K562 (cell line): ENCODE results near the gene STX2. TPM values are rescaled to one million over a fixed set of nuclear protein-coding genes. Genes with fewer than 3 reads are reported as not detected.

ENCODE experiments used
- ARHGAP35 ChIP-seq: fragments of 450-650 bp; IDR thresholded peaks from 2 replicates; pipeline ENCODE4 v1.6.1; 2018; ENCODE audit not compliant: partially characterized antibody
- BRCA1 ChIP-seq, 2 experiments: fragments of 450-650 bp in 1 of 2; sonication (generic) in 1 of 2; formaldehyde crosslinking in 1 of 2; IDR thresholded peaks; 2 replicates each; pipeline versions ENCODE4 v1.5.0 to v1.6.1; 2017 to 2020; ENCODE audit warnings: mild to moderate bottlenecking in 1 of 2, missing genetic modification reagents in 1 of 2
- MGA ChIP-seq: fragments of 450-650 bp; IDR thresholded peaks from 2 replicates; pipeline ENCODE4 v1.6.1; 2016; ENCODE audit warnings: mild to moderate bottlenecking, moderate library complexity
- NBN ChIP-seq: fragments of 450-650 bp; IDR thresholded peaks from 2 replicates; pipeline ENCODE4 v1.6.1; 2016; ENCODE audit warnings: low read depth, mild to moderate bottlenecking
- NKRF ChIP-seq: fragments of 450-650 bp; IDR thresholded peaks from 2 replicates; pipeline ENCODE4 v1.6.1; 2016; ENCODE audit warnings: borderline replicate concordance
- TAF7 ChIP-seq: fragments of 450-650 bp; IDR thresholded peaks from 2 replicates; pipeline ENCODE4 v1.6.1; 2016; ENCODE audit warnings: missing genetic modification characterization, missing compliant biosample characterization
- TFE3 ChIP-seq: fragments of 450-650 bp; formaldehyde crosslinking; IDR thresholded peaks from 2 replicates; pipeline ENCODE4 v1.4.0; 2020; ENCODE audit warnings: mild to moderate bottlenecking, mixed read lengths
- XRCC5 ChIP-seq: fragments of 200-400 bp; formaldehyde crosslinking; IDR thresholded peaks from 2 replicates; pipeline ENCODE4 v1.6.1; 2017; ENCODE audit warnings: low read depth, mild to moderate bottlenecking, low read length
- YY1 ChIP-seq, 3 experiments: IDR thresholded peaks; 2 replicates each; pipeline ENCODE4 v1.6.1; 2011; ENCODE audit warnings: low read length in 2 of 3, mild to moderate bottlenecking in 2 of 3, moderate library complexity in 2 of 3, borderline replicate concordance in 1 of 3, control low read depth in 1 of 3, low read depth in 1 of 3; ENCODE audit not compliant: insufficient read depth in 3 of 3, insufficient replicate concordance in 2 of 3, control insufficient read depth in 1 of 3, insufficient read length in 1 of 3; ENCODE audit errors: extremely low read depth in 1 of 3
- ZC3H4 ChIP-seq: sonication (generic); formaldehyde crosslinking; IDR thresholded peaks from 2 replicates; pipeline ENCODE4 v1.9.0; 2021; ENCODE audit warnings: missing genetic modification reagents, borderline replicate concordance
- polyA plus RNA-seq, 8 experiments: library from polyadenylated mRNA; depleted of rRNA in 4 of 8; stranded (reverse) in 5 of 8; unstranded in 3 of 8; fragments of >200 nt; fragmentation: Nextera tagmentation in 2 of 8; fragmentation: Illumina TruSeq in 1 of 8; extraction: Ambion mirVana in 2 of 8; extraction: Trizol in 1 of 8; gene quantifications; 2 replicates each; pipeline versions ENCODE4 v1.2.1 to v1.2.3, GENCODE V29; 2011 to 2014; ENCODE audit warnings: inconsistent platforms in 1 of 8, missing spikeins in 1 of 8
- total RNA-seq, 7 experiments: library from RNA; depleted of rRNA in 6 of 7; stranded (reverse); fragments of >200 nt in 6 of 7; fragmentation: Illumina TruSeq in 2 of 7; extraction: Trizol in 2 of 7; gene quantifications; 2 replicates each; pipeline versions ENCODE4 v1.2.1 to v1.2.3, GENCODE V29; 2011 to 2021; ENCODE audit warnings: low replicate concordance in 1 of 7

The STX2 gene
- total and polyA plus RNA-seq, 9 of the 15 experiments (the other 6 are each of a cell fraction or from before 2014, with no cell fraction given) = 22.2 to 54.6 (median 30.8) TPM

GRCh38 chr12:130764475-130765185 lies 74.4 kb downstream of the STX2 start (continued):
- TF ChIP-seq ZC3H4 (CRISPR knock-in tag) = 0 out of 2 replicates have a peak, but pooled peaks have one; percentile 26
- peak; percentile 6; the same call in 1 of the 2 replicates for TF ChIP-seq MGA
- TF ChIP-seq YY1 (IDR thresholded peaks at IDR 0.05; ENCODE audit: borderline replicate concordance in 1 of 3, control insufficient read depth in 1 of 3, extremely low read depth in 1 of 3, insufficient read depth in 3 of 3, insufficient read length in 1 of 3, insufficient replicate concordance in 2 of 3, low read depth in 1 of 3, low read length in 2 of 3) = no peak
- TF ChIP-seq XRCC5 = no peak
- peak; percentile 97 for TF ChIP-seq NBN
- no peak for TF ChIP-seq BRCA1 (IDR thresholded peaks at IDR 0.05)
- TF ChIP-seq BRCA1 (CRISPR knock-in tag; IDR thresholded peaks at IDR 0.05) = no peak
- TF ChIP-seq ARHGAP35 = peak; percentile 3
- no peak for TF ChIP-seq TFE3 (CRISPR knock-in tag)
- TF ChIP-seq TAF7 (tag) = 0 out of 2 replicates have a peak, but pooled peaks have one; percentile 8
- peak; percentile 60; the same call in 1 of the 2 replicates for TF ChIP-seq NKRF
